Nephron progenitor cell (in vitro differentiated cells): ENCODE data around the gene CEMIP.

ENCODE experiments used
- DNase-seq: peaks from one replicate; pipeline ENCODE4 v3.0.0; 2021
- H3K27ac Mint-ChIP-seq: 2 replicates; pipeline ENCODE4 v1.8.0; 2021; ENCODE audit warnings: mild to moderate bottlenecking, moderate library complexity, mixed read lengths
- H3K27me3 Mint-ChIP-seq: 2 replicates; pipeline ENCODE4 v1.8.0; 2021; ENCODE audit warnings: mild to moderate bottlenecking, low read depth, mixed read lengths; ENCODE audit not compliant: poor library complexity
- H3K36me3 Mint-ChIP-seq: 2 replicates; pipeline ENCODE4 v1.8.0; 2021; ENCODE audit warnings: low read depth, mixed read lengths
- H3K4me1 Mint-ChIP-seq: 2 replicates; pipeline ENCODE4 v1.8.0; 2021; ENCODE audit warnings: mixed read lengths
- H3K4me3 Mint-ChIP-seq: 2 replicates; pipeline ENCODE4 v1.8.0; 2021; ENCODE audit warnings: mild to moderate bottlenecking, moderate library complexity, mixed read lengths
- H3K9me3 Mint-ChIP-seq: 2 replicates; pipeline ENCODE4 v1.8.0; 2021; ENCODE audit warnings: mild to moderate bottlenecking, moderate library complexity, mixed read lengths
- CTCF ChIP-seq: fragments of 200-600 bp; sonication (generic); IDR thresholded peaks from 2 replicates; pipeline ENCODE4 v1.5.0; 2021; ENCODE audit warnings: antibody characterized with exemption

Gene CEMIP

DNA sequence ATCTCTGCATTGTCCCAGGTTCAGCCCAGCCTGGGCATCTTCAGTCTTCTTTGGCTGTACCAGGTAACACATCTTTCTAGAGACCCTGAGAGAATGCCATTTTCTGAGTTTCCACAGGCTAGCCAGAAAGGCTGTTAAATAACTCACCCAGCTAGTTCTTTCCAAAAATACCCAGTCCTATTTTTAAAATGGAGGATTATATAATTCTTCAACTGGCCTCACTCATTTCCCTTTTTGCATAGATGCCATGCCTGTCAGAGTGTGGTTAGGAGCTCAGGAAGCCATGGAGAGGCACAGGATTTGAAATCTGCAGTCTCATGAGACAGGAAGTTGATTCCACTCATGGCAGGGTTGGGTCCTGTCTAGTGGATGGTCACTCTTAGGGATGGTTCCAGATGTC is 39.8 kb downstream of the CEMIP start:
- no peak overlapping the region for H3K4me3 Mint-ChIP-seq
- TF ChIP-seq CTCF = no peak
- DNase-seq = no peak
- no peak overlapping the region for H3K27ac Mint-ChIP-seq
- H3K9me3 Mint-ChIP-seq = no peaks in the 10 kb centered on the region
- no peaks in the 10 kb centered on the region for H3K4me1 Mint-ChIP-seq
- peaks cover 32% of the 10 kb centered on the region for H3K27me3 Mint-ChIP-seq
- H3K36me3 Mint-ChIP-seq = no peaks in the 10 kb centered on the region

GRCh38 chr15:80820092-80820491 is 40.9 kb downstream of the CEMIP start:
- no peaks in the 10 kb centered on the region for H3K4me1 Mint-ChIP-seq
- no peaks in the 10 kb centered on the region for H3K9me3 Mint-ChIP-seq
- TF ChIP-seq CTCF = no peak
- no peak overlapping the region for H3K27ac Mint-ChIP-seq
- no peak overlapping the region for H3K4me3 Mint-ChIP-seq
- H3K27me3 Mint-ChIP-seq = peaks cover 28% of the 10 kb centered on the region
- no peak for DNase-seq
- H3K36me3 Mint-ChIP-seq = no peaks in the 10 kb centered on the region

DNA sequence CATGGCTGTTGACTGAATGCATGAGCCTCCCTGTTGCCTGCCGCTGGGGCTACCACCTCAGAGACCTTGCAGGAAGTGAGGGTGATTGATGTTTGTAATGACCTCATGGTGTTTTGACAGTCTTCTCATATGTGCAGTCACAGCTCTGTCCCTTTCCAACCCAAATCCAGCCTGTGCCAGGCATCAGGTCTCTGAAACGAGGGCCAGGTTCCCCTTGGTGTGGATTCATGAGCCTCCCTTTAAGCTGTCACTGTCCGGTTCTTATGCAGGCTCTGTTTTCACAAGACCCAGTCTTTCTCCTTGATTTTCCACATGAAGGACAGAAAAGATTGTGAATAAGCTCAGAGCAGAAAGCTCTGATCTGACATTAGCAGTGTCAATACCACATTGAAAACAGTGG is 43.1 kb downstream of the CEMIP start:
- H3K36me3 Mint-ChIP-seq = no peaks in the 10 kb centered on the region
- DNase-seq = no peak
- no peak overlapping the region for H3K4me3 Mint-ChIP-seq
- H3K4me1 Mint-ChIP-seq = no peaks in the 10 kb centered on the region
- H3K27ac Mint-ChIP-seq = no peak overlapping the region
- H3K9me3 Mint-ChIP-seq = no peaks in the 10 kb centered on the region
- H3K27me3 Mint-ChIP-seq = peaks cover 22% of the 10 kb centered on the region
- TF ChIP-seq CTCF = no peak

DNA sequence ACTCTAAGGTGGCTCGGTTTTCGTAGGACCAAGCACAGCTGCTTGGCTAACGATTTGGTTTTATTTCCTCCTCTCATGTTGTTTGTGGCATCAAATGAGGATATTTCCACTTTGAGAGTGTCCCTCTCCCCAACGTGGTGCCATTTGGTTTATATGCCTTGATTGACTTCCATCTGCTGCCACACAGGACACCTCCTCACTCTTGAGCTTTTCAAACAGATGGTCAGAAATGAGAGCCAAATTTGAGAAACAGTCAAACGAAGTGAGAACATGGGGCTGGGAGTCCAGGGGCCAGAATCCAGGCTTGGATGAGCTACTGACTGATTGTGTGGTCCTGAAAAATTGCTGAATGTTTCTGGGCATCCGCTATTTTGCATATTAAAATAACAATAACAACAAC is 43.5 kb downstream of the CEMIP start:
- Mint-ChIP-seq H3K27me3 (peaks cover 22% of the 10 kb centered on the region), H3K4me1 (no peaks in the 10 kb centered on the region)

DNA sequence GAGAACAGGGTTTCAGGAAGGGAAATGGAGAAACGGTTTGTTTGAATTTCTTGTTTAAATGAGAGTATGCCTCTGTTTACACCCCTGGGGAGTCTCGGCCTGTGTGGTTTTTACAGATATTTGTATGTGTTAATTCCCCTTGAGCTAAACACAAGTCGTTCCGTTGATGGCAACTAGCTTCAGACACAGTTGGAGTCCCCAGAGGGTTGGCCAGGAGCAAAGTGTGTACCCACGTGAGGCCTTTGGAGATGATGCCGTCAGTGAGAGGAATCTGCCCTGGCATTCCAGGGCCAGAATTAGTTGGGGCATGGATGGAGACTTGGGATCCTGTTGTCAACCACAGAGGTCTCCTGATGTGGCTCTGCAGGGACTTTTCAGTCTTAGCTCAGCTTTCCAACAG is 44.0 kb downstream of the CEMIP start:
- DNase-seq = no peak
- TF ChIP-seq CTCF = no peak

More for the DNA sequence above, 43.5 kb downstream of the CEMIP start:
- no peak for DNase-seq
- Mint-ChIP-seq H3K27ac (no peak overlapping the region), H3K9me3 (no peaks in the 10 kb centered on the region), H3K4me3 (no peak overlapping the region), H3K36me3 (no peaks in the 10 kb centered on the region)
- no peak for TF ChIP-seq CTCF

DNA sequence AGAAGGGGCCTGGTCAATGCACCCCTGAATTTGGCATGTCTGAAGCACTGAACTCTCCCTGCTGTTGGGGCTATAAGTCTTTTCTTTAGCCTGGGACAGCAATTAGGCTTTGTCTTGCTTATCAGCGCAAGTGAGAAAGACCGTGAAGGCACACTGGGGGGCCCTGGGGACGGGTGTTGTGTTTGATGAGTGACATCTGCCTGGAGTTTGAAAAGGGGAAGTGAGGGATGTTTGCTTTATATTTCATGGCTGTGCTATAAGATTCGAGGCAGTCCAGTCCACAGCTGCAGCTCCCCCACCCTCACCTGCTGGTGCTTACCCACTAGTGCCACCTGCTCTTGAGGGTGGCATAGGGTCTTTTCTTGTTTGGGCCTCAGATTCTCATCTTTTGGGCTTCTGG is 44.8 kb downstream of the CEMIP start:
- Mint-ChIP-seq H3K4me3 (no peak overlapping the region), H3K27me3 (peaks cover 15% of the 10 kb centered on the region), H3K36me3 (no peaks in the 10 kb centered on the region), H3K27ac (no peak overlapping the region), H3K9me3 (no peaks in the 10 kb centered on the region), H3K4me1 (no peaks in the 10 kb centered on the region)
- no peak for DNase-seq
- TF ChIP-seq CTCF = no peak

More for the DNA sequence above, 44.0 kb downstream of the CEMIP start:
- no peaks in the 10 kb centered on the region for H3K4me1 Mint-ChIP-seq
- H3K9me3 Mint-ChIP-seq = no peaks in the 10 kb centered on the region
- no peak overlapping the region for H3K4me3 Mint-ChIP-seq
- no peak overlapping the region for H3K27ac Mint-ChIP-seq
- peaks cover 19% of the 10 kb centered on the region for H3K27me3 Mint-ChIP-seq
- no peaks in the 10 kb centered on the region for H3K36me3 Mint-ChIP-seq
